GM18907 (cell line): ENCODE data around the gene LRTM1.

Experiments used
- ATAC-seq: cut with Tn5 transposase; IDR thresholded peaks from one replicate; pipeline ENCODE4 v1.9.1; 2021; ENCODE audit warnings: mild to moderate bottlenecking, moderate library complexity; ENCODE audit not compliant: unreplicated experiment

LRTM1 gene

GRCh38 chr3:54928046-54928770 is at the start of gene LRTM1:
TSS of gene LRTM1 (minus strand) at chr3:54928059. CDS start at chr3:54927911, 148 bp downstream.
- no peak for ATAC-seq

GRCh38 chr3:54977439-54977838 is 49.6 kb upstream of the LRTM1 start:
- ATAC-seq, result no peak

GRCh38 chr3:54970895-54971294 is 43.0 kb upstream of the LRTM1 start:
- ATAC-seq, result no peak

GRCh38 chr3:54969652-54970051 is 41.8 kb upstream of the LRTM1 start:
- no peak for ATAC-seq

GRCh38 chr3:54968546-54969172 is 40.8 kb upstream of the LRTM1 start:
- ATAC-seq, result no peak

GRCh38 chr3:54967731-54968161 is 39.9 kb upstream of the LRTM1 start:
- no peak for ATAC-seq

- no peak for ATAC-seq
These were observed 39.1 kb upstream of the LRTM1 start for GRCh38 chr3:54966979-54967378.

- ATAC-seq, result no peak
These were observed 37.9 kb upstream of the LRTM1 start for GRCh38 chr3:54965746-54966145.

- ATAC-seq, result no peak
These were observed 36.2 kb upstream of the LRTM1 start for GRCh38 chr3:54964081-54964480.

GRCh38 chr3:54963641-54964040 is 35.8 kb upstream of the LRTM1 start:
- ATAC-seq, result no peak

- no peak for ATAC-seq
These were observed 34.3 kb upstream of the LRTM1 start for GRCh38 chr3:54962200-54962599.

GRCh38 chr3:54960701-54961100 is 32.8 kb upstream of the LRTM1 start:
- ATAC-seq, result no peak

GRCh38 chr3:54960082-54960481 is 32.2 kb upstream of the LRTM1 start:
- no peak for ATAC-seq

- no peak for ATAC-seq
These were observed 29.9 kb upstream of the LRTM1 start for GRCh38 chr3:54957711-54958110.

GRCh38 chr3:54955941-54956340 is 28.1 kb upstream of the LRTM1 start:
- ATAC-seq, result no peak

- no peak for ATAC-seq
These were observed 27.6 kb upstream of the LRTM1 start for GRCh38 chr3:54955496-54955895.

GRCh38 chr3:54954521-54954920 is 26.7 kb upstream of the LRTM1 start:
- no peak for ATAC-seq

GRCh38 chr3:54954022-54954421 is 26.2 kb upstream of the LRTM1 start:
- ATAC-seq, result no peak

GRCh38 chr3:54951405-54951804 is 23.5 kb upstream of the LRTM1 start:
- no peak for ATAC-seq

- ATAC-seq, result no peak
These were observed 22.6 kb upstream of the LRTM1 start for GRCh38 chr3:54950391-54951003.

GRCh38 chr3:54949491-54950044 is 21.7 kb upstream of the LRTM1 start:
- ATAC-seq, result no peak
